ENCODE data around the gene HTR2B.
"Not testable (repeated sequence)": the region's sequence is repeated elsewhere in the genome, so short reads cannot be mapped to it uniquely, and the experiment has no call there.

The HTR2B gene

GRCh38 chr2:231133365-231134099 lies 8.7 kb upstream of the HTR2B start:
- DNase-seq: no peak

DNA sequence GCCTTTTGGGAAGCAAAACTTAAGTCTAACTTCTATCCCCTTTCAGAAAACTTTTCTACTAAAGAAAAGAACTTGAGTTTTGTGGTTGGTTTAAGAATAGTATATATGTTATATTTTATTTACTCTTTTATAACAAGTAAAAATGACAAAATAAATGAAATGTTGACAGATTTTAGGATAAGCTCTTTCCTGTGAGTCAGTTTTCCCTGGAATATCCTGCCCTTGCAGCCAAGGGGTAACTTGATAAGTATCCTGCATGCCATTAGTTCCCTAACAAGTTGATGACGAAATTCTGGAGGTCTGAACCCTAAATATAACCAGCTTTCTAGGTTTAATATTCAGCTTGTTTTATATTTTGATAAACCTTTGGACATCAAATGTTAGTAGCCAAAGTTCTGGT lies 7.3 kb upstream of the HTR2B start:
- no peak for DNase-seq

DNA sequence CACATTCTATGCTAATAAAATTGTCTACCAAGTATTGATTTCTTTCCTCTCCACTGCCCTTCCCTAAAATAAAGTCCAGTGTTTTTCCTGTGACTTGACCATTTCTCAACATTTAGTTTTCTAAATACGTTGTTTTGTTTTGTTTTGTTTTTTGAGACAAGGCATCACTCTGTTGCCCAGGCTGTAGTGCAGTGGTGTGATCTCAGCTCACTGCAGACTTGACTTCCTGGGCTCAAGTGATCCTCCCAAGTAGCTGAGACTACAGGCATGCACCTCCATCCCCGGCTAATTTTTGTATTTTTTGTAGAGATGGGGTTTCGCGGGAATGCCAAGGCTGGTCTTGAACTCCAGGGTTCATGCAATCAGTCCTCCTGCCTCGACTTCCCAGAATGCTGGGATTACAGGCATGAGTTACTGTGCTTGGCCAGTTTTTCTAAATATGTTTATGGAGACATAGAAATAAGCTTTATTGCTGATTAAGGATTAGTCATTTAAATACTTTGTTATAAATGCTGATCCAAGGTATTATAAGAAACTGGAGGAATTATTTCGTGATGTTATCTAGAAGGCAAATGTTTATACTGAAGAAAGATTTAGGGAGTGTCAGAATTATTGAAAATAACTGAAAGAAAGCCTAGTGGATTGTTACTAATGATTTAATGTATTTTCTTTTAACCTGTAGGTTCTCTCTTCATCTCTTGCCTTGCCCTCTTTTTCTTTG lies 5.7 kb upstream of the HTR2B start:
- DNase-seq: no peak

GRCh38 chr2:231129216-231129615 lies 4.4 kb upstream of the HTR2B start:
- no peak for DNase-seq

DNA sequence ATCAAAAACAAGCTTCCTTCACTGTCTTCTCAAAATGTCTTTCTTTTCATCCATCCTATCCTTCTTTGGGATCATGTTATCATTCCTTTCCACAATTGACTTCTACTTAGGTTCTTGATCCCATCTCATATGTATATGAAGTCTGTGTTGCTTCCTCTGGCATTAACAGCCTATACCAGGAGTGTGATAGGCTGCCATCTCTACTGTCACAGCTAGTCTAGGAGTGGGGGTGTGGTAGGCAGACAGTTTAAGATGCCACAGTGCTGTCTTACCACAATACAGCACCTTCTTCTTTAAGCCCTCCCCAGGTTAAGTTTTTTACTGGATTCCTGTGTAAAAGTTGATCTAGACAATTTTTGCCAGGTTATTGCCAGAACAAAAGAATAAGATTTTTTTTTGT lies 3.7 kb upstream of the HTR2B start:
- DNase-seq: no peak

GRCh38 chr2:231127936-231128335 lies 3.1 kb upstream of the HTR2B start:
- no peak for DNase-seq

- DNase-seq: no peak
These were observed 2.6 kb upstream of the HTR2B start for GRCh38 chr2:231127480-231127879.

DNA sequence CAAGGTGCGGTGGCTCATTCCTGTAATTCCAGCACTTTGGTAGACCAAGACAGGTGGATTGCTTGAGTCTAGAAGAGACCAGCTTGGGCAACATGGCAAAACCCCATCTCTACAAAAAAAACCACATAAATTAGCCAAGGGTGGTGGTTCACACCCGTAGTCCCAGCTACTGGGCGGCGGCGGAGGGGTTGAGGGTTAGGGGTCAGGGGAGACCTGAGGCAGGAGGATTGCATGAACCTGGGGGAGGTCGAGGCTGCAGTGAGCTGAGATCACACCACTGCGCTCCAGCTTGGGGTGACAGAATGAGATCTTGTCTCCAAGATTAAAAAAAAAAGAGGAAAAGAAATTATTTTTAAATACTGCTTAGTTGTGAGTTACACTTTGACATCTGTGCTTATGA lies 1.3 kb upstream of the HTR2B start:
- no peak for DNase-seq

DNA sequence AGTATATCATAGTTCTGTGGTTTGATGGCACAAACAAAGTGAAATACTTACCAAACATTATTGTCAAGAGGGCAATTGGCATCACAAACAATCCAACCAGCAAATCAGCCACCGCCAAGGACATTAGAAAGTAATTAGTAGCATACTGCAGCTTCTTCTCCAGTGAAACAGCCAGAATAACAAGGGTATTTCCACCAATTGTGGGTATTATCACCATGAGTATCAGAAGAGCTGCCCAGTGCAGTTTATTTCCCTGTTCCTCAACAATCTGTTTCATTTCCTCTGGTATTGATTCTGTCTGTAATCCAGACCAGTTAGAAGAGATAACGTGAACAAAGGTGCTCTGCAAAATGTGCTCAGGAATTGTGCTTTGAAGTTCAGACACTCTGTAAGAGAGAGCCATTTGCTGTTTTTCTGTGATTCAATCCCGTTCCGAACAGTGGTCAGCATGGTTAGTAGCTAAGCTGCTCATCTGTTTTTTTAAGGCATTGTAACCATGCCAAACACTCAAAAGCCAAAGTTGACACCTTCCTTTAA lies 1.4 kb downstream of the HTR2B start:
- no peak for DNase-seq

- DNase-seq: no peak
These were observed 6.3 kb downstream of the HTR2B start for GRCh38 chr2:231118614-231118942.

- no peak for DNase-seq
These were observed 6.8 kb downstream of the HTR2B start for GRCh38 chr2:231117922-231118613.

- no peak for DNase-seq
These were observed 7.7 kb downstream of the HTR2B start for GRCh38 chr2:231117148-231117547.

- no peak for DNase-seq
These were observed 9.2 kb downstream of the HTR2B start for GRCh38 chr2:231115651-231116050.

GRCh38 chr2:231113489-231113888 lies 11.4 kb downstream of the HTR2B start:
- DNase-seq: no peak

- DNase-seq: no peak
These were observed 12.9 kb downstream of the HTR2B start for GRCh38 chr2:231111987-231112386.

DNA sequence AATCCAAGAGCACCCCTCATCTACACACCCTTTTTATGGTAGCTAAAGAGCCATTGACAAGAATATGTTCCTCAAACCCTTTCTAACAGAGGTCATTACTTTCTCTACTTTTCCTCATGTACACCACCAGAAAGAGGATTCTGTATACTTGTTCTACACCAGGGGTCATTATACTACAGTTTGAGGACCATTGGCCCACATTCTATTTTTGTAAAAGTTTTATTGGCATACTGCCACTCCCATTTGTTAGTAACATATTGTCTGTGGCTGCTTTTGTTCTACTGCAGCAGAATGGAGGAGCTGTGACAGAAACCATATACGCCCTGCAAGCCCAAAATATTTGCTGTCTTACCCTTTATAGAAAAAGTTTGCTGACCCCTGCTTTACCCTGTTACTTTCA lies 14.3 kb downstream of the HTR2B start:
- no peak for DNase-seq

DNA sequence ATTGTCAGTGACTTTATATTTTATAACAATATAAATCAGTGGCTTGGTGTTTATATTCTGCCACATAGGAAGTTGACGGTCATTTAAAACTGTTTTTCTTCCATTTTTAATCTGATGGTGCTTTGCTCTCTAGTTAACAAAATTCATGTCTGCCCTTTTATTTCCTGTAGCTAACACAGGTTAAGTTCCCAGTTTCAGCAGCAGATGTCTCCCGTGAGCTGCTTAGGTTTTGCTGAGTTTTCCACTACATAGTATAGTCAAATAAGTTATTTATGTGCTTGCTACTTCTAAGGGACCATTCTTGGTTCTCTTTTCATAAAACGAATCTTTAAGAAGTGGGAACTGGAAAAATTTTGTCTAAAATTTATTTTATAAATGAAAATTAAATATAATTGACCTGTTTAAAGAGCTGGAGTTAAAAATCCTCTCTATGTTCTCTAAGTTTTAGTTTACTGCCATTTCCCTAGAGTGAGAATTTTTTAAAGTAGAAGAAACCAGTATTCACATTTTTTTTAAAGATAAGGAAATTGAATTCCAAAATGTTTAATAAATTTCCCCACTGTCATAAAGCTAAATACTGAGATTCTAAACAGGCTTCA lies 20.6 kb downstream of the HTR2B start:
- peak; percentile 58 for DNase-seq

- no peak for DNase-seq
These were observed 22.1 kb downstream of the HTR2B start for GRCh38 chr2:231102772-231103171.

- no peak for DNase-seq
These were observed 23.9 kb downstream of the HTR2B start for GRCh38 chr2:231100990-231101389.

GRCh38 chr2:231100321-231100720 lies 24.5 kb downstream of the HTR2B start:
- not testable (repeated sequence) for DNase-seq

DNA sequence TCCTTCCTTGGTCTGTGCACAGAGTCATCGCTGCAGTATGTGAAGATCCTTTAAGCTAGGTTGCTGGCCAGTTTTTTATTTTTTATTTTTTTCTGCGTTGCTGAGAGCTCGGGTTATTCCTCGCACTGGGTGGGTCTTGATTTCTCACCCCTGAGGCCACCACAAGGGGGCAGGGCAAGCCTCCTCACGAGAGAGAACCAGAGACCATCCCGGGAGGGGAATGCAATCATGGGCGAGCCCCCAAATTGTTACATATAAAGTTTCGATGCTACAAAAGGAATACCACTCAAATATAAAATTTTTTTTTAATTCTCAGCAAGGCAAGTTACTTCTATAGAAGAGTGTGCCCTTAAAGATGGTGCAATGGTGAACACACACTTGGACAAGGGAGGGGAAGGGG lies 24.9 kb downstream of the HTR2B start:
- DNase-seq: no peak

DNA sequence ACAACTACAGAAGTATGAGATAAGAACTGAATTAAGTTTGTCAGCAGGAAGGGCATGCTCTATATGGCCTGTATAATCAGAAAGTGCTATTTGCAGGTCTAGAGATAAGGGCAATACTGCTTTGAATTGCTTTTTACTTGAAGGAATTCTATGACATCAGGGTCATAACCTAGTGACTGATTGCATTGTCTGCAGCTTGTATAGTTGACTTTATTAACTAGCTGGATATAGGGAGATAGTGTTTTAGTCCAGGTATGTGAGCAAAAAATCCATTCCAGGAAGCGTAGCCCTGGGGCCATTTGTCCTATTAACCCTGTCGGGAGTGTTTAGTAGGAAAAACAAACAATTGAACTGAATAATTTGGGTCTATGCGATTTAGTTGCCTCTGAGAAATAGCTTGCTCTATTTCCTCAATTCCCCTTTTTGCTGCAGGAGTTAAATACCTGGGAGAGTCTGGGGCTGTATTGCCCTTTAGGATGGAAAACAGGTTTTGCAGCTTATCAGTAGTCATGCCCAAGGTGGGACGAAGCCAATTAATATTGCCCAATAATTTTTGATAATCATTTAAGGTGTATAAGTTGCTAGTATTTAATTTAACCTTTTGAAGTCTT lies 30.0 kb downstream of the HTR2B start:
- DNase-seq: no peak

GRCh38 chr2:231093933-231094332 lies 30.9 kb downstream of the HTR2B start:
- DNase-seq: no peak

Measured in left hindlimb (tissue), 1 donor.